GDM1 (cell line): ENCODE results near the gene NID1.
"Not testable (repeated sequence)": the region's sequence is repeated elsewhere in the genome, so short reads cannot be mapped to it uniquely, and the experiment has no call there.

ENCODE experiments used
- DNase-seq: peaks from one replicate; lab custom pipeline; 2025; lab: John Stamatoyannopoulos, UW

The NID1 gene

DNA sequence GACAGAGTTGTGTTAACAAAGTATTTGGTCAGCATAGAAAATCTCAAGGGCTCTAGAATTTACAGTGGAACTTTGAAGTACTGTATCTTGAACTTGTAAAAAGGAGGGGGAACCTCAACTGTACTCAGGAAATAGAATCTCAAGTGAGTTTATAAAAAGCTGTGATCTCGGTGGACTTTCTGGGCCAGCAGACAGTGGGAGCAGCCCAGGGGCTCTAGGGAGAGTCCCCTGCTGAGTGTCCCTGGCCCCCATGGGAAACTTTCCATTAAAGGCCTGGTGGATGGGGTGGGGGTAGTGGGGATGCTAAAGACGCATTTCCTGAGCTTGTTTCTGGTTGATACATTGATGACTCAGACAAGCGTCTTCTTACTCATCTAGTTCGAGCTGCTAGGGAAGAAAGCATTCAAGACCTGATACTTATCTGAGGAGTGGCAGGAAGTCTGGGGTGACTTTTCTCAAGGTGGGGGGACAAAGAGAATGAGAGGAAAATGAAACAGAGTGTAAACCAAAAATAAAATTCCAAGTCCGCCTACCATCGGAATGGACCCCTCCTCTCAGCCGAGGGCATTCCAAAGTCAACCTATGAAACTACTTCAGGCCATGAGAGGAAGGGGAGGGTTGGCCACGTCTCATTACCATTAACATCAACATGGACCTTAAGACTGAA is 65.5 kb downstream of the NID1 start:
- no peak for DNase-seq

DNA sequence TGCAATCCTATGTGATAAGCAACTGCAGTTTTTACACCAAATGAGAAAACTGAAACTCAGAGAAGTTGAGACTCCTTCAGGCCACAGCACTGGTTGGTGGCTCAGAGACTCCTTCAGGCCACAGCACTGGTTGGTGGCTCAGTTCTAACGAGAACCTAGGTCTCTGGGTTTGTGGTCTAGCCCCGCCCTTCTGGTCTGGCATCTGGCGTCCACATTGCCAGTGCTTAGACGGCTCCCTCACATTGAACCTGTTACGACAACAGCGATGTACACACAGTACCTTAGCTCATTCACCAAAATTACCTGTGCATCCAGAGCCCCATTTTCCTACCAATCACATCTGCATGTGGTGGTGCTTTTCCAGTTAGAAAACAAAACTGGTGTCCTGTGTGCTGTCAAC is 66.1 kb downstream of the NID1 start:
- DNase-seq: no peak

DNA sequence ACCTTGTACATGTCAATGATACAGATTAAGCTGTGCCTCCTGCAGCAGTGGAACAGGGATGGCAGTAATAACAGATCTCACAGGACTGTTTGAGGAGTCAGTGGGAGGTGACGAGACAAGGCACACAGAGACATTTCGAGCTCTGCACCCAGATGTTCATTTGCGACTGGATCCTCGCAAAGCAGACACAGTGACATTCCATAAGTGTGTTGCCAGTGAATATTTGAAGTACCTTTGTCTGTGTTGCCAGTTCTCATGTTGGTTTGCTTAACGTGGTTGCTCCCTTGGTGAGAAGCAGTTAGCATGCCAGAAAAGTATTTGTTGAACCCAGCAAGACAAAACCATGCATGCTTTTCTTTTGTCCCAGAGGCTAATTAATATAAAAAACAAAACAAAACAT is 67.0 kb downstream of the NID1 start:
- no peak for DNase-seq

DNA sequence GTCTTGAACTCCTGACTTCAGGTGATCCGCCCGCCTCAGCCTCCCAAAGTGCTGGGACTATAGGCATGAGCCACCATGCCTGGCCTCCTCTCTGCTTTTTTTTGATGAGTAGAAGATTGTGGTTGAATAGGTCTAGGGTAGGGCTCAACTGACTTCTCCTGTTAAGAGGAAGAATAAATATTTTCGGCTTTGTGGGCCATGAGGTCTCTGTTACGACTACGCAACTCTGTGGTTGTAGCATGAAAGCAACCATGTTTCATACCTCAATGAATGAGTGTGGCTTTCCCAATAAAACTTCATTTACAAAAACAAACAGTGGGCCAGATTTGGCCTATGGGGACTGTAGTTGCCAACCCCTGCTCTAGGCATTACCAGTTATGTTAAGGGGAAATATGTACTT is 67.8 kb downstream of the NID1 start:
- DNase-seq: no peak

DNA sequence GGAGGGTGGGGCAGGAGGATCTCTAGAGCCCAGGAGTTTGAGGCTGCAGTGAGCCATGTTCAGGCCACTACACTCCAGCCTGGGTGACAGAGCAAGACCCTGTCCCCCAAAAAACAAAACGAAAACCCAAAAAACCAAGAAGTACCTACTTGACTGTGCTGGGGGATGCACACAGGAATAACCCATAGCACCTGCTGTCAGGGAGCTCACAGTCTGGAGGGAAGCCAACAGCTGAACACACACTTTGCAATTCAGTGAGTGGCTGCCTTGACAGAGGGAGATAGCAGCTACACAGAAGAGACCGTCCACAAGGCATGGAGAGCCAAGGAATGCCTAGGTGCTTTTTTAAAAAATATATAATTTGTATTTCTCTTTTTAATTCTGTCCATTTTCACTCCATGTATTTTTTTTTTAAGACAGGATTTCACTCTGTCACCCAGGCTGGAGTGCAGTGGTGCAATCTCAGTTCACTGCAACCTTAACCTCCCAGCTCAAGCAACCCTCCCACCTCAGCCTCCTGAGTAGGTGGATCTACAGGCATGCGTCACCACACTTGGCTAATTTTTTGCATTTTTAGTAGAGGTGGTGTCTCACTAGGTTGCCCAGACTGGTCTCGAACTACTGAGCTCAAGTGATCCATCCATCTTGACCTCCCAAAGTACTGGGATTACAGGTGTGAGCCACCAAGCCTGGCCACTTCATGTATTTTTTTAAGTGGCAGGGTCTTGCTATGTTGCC is 68.7 kb downstream of the NID1 start:
- no peak for DNase-seq

DNA sequence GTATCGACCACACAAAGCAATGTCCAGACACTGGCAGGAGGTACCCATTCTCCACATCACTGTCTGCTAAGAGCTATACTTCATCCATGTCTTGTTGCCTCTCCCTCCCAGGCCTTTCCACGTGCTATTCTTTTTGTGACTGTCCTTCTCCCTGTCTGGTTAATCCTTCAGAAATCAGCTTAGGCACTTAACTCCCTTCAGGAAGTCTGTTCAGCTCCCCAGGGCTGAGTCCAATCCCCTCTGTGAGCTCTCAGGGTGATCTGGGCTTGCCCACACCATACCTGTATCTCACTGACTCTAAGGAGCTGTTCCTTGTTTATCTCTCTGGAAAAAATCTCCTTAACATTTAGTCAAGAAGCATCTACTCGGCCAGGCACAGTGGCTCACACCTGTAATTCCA is 69.4 kb downstream of the NID1 start:
- no peak for DNase-seq

DNA sequence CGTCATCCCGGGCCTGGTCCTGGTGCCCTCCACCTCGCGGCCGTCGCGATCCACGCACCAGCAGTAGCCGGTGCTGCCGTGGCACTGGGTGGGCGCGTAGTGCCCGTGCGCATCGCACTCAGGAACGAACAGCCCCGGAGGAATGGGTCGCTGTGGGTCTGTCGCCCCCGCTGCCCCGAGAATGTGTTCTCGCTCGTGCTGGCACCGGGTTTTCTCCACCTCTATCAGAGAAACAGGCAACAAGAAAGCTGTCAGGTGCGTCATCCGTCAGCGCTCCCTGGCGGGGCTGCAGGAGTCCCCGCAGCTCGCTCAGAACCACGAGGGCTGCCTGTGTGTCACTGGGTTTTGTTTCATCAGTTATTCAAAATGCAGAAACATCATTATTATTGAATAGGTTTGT is 71.2 kb downstream of the NID1 start:
- no peak for DNase-seq

DNA sequence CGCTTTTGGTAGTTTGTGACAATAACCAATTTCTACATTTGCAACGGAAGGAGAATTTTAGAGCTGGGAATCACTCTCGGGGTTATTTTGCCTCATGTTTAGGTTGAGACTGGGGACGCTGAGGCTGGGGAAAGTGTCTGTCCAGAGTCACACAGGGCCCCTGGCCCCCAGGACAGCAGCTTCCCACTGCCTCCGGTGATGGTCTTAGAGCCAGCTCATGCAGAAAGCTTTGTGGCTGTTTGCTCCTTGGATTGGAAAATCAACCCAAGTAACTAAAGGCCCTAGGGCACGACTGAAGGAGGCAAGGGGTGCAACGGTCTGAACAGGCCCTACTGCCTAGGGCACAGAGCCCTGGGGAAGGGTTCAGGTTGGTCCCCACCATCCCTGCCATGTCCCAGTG is 72.0 kb downstream of the NID1 start:
- DNase-seq: no peak

DNA sequence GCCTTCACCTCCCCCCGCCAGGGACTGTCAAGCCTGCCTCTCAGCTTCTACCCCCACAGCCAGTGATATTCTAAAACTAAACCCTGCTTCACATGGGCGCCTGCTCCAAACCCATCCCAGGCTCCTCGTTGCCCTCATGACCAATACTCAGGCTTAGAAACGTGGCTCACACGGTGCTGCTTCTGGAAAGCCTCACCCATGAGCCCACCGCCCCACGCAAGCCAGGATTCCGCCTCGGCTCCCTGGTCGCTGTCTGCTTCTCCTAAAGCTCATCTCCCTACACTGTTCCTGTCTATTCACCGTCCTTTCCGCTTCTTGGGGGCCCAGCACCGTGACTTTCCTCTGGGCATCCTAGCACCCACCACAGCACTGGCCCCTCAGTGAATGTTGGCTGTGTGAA is 72.5 kb downstream of the NID1 start:
- DNase-seq: no peak

DNA sequence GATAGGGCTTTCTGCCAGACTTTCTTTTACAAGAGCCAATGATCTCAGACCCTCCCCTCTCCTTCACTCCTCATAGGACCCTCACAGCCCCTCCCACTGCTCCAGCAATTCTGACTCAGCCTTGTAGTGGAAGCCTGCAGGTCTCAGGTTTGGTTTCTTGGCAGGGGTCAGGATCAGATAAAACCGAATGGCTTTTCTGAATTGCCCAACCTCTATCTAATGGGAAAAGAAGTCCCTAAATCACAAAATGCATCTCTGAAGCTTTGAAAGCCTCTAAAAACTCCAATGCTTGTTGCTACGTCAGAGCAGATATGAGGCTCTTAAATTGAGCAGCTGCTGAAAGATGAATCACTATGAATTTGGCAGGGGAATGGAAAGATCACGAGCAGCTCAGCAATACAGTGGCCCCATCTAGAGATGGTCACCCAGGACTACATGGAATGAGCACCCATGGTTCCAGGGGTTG is 74.5 kb downstream of the NID1 start:
- DNase-seq: no peak

DNA sequence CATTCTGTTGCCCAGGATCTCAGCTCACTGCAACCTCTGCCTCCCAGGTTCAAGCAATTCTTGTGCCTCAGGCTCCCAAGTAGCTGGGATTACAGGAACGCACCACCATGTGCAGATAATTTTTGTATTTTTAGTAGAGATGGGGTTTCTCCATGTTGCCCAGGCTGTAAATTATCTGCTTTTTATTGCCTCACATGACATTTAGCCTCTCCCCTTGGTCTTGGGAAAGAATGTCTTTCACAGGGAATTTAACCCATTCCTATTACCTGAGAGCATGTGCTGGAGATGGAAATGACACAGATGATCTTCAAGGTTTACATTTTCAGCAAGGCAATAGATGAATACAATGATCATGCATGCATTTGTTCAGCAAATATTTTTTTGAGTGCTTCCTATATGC is 75.8 kb downstream of the NID1 start:
- DNase-seq: no peak

DNA sequence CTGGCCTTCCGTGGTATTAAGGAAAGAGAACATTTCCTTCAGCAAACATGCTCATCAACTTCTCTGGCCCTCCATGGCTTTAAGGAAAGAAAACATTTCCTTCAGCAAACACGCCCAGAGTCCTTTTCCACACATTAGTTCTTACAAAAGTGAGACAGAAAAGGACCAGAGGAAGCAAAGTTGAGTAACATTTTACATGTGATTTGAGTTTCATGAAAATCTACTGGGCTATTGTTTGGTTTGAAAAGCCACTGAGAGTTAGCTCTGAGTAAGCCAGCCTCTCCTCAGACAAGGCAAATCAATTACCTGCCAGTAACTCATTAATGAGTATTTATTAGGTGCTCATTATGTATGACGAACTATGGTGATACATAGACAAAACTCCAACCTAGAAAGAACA is 78.0 kb downstream of the NID1 start:
- no peak for DNase-seq

DNA sequence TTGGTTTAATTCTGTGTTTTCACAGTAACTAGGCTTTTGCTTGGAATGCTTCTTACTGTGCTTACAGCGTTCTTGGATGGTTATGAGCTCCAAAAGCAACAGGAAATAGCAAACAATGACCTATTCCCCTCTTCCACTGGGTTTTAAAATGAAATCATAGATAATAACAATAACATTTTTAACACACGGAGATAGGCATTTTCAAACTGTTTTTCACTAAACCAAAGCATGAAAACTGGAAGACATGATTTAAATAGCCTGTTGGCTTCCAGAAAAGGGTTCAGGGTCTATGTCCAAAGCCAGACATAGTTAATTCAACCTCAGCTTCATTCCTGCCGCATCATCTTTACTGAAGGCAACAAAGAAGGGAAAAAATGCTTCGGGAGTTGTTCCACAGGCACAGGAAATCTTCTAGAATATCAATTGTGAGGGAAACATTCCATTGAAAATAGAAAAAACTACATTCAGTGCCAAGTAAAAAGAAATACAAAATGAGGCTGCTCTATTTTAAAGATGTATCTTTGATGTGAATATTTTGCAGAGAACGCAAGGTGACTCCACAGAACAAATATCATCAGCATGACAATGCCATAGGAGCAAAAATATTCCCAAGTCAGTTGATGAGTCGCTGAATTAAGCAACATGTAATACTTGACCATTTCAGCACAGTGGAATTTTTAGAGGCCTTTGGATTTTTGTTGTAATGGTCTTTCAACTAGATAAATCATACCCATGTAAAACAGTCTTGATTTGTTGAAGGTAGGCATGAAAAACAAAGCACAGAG is 80.7 kb downstream of the NID1 start:
- no peak for DNase-seq

DNA sequence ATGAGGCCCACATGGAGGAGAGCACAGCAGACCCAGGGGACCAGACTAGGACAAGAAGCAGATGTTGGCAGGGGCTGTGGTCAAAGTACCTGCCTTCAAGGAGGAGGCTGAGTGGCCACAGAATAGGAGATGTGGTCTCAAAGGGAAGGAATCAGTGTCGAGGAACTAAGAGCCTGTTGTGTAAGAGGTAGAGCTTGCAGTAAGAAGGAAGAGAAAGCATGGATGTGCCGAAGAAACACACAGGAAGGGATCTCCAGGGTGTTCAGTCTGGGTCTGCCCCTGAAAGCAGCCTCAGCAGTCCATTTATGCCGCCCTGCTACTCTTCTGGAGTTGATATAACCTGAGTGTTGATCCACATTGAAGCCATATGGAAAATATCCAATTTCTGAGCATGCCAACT is 83.9 kb downstream of the NID1 start:
- DNase-seq: peak; percentile 37

DNA sequence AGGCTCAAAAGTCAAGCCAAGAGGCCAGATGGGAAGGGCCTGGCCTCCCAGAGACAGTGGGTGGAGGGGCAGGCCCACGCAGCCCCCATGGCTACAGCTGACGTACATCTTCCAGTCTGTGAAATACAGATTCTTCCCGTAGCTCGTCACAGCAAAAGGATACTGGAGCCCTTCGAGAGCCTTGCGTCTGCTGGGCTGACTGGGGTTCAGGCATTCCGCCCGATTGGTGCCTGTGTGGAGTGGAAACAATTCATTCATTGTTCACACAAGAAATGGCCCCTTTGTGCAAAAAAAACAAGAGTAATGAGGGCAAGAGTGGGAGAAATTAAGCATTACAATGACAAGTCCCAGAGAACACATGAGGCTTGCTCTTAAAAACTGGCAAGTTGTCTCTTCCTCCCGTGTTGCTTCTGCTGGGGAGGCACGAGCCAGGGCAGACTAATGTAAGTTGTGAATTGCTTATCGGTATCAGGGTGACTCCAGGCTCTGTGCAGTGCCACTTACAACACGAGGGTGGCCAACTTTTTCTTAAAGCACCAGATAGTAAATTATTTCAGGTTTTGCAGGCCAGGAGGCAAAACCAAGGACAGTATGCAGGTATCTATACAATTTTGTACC is 85.1 kb downstream of the NID1 start:
- DNase-seq: no peak

DNA sequence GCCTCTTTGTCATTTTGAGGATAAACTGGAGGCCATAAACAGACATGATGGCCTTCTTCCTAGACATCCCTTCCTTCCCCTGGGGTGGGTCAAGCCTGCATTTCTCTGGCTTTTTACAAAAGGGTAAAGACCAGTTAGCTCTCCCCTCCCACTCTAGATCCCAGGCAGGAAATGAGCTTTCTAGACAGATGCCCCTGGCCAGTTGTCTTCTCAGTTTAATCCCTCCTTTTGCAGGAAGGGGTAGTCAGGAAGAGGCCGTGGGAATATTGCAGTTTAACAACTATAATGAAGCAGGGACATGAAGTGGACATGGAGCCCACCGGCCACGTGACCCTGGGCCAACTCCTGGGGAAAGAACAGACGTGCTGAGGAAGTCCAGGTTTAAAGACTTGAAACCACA is 85.7 kb downstream of the NID1 start:
- no peak for DNase-seq

DNA sequence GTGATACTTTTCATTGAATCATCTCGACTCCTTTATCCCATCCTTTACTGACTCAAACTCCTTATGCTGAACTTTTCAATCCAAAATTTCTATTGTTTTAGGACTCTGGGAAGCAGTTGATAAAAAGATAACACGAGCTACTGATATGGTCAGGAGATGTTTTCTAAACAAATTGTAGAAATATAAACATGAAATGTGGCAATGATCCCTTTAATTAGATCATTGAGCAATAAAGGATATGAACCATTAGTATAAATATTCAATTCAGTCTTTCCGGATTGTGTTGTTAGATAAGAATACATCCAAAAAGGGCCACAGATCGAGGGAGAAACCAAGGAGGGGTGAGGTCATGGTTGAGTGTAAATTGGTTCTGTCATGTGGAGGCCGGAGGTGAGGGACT is 88.4 kb downstream of the NID1 start:
- DNase-seq: no peak

DNA sequence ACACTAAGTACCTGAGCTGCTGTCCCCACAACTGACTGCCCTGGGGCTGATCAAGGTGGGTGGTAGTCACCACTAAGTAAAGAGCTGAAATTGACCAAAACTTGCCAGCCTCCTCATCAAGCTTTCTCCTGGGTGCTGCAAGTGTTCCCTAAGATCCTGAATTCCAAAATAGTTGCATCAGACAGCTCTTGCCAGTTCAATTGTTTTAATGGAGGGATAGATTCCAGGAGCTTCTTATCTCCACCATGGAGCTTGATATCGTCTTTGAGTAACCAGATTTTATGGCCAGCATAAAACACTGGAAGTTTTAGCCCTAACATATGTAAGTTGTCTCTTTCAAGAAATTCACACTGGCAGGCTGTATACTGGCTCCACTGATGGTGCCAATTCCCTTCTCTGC is 90.3 kb downstream of the NID1 start:
- no peak for DNase-seq

DNA sequence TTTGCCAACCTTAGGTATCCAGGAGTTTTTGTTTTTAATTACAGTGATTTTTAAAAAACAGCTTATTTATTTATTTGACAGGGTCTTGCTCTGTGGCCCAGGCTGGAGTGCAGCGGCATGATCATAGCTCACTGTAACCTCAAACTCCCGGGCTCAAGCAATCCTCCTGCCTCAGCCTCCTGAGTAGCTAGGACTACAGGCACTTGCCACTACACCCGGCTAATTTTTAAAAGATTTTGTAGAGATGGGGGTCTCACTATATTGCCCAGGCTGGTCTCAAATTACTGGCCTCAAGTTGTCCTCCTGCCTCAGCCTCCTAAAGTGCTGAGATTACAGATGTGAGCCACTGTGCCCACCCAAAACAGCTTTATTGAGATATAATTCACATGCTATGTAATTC is 92.2 kb downstream of the NID1 start:
- not testable (repeated sequence) for DNase-seq

DNA sequence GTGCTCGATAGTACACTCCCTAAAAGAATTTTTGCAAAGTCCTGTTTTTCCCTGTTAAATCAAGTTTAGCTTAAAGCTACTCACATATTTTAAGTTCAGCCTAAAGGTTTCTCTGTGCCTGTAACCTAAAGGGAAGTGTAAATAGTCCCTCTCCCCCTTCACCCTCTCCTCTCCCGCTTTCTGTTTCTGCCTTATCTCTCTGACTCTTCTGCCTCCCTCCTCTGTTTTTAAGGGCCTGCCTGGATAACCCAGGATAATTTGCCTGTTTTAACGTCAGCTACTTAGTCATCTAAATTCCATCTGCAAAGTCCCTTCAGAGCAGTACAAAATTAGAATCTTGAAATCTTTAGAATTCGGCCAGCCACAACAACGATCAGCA is 92.6 kb downstream of the NID1 start:
- no peak for DNase-seq

DNA sequence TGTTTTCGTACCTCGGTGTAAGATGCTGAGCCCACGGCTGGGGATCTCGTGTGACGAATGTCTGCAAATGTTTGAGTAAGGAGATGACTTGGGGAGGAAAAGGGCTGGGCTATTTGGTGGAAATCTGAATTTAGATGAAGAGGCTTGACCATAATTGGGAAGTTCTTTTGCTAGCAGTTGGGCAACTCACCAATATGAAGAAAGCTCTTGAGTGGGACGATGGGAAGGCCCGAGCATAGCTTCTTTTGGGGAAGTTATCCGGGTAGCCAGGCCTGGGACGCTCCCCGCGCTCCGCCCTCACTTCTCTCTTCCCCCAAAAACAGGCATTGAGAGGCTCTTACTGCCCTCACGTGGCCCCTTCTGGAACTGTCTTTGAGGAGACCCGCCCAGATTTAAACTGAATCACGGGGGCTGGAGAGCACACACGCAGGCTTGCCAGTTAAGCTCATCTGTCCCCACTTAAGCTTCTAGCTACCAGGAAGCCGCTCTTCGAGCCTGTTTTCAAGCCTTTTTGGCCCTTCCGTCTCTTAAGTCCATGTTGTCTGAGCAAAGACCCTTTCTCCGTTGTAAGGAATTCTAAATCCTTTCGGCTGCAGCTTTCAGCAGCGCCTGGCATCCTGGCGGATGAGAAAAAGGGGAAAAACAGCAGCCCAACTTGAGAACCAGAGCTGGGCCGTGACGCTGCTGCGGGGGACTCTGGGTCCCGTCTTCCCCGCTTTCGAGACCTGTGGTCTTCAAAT is 93.1 kb downstream of the NID1 start:
- peak; percentile 82 for DNase-seq

DNA sequence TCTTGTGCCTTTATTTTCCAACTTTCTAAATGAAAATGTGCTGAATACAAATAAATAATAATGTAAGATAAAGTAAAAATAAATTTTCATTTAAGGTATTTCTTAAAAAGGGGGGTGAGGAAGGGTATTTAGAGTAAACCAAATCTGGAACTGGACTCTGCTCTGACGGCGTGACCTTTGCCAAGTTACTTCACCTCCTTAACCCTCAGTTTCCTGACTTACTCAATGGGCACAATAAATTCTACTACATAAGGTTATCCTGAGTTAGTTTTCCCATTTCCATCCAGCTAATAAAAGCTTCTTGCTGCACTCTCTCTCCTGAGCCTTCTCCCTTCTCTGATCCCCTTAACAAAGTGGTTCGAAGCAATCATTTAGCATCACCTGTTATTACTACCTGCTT is 93.9 kb downstream of the NID1 start:
- no peak for DNase-seq
